SK-N-SH treated with all-trans-retinoic acid at 6 μM for 48 hours (cell line): ENCODE results near the gene HADH.

ENCODE experiments used
- ATAC-seq: fragments of 200-7000 bp; cut with Tn5 transposase; 3 replicates; pipeline ENCODE4 v1.9.1; 2020; ENCODE audit warnings: mild to moderate bottlenecking, moderate library complexity
- ARNTL ChIP-seq: fragments of 450-650 bp; formaldehyde crosslinking; IDR thresholded peaks from 2 replicates; pipeline ENCODE4 v1.5.0; 2020; ENCODE audit warnings: low read depth, mild to moderate bottlenecking, moderate library complexity, borderline replicate concordance
- CSDC2 ChIP-seq: fragments of 250-450 bp; sonication (Bioruptor Pico); IDR thresholded peaks from 2 replicates; pipeline ENCODE4 v1.5.0; 2020; ENCODE audit warnings: mild to moderate bottlenecking, moderate library complexity
- ESRRG ChIP-seq: fragments of 250-450 bp; sonication (Bioruptor Pico); IDR thresholded peaks from 2 replicates; pipeline ENCODE4 v1.6.1; 2021; ENCODE audit warnings: mild to moderate bottlenecking
- GLIS3 ChIP-seq: fragments of 250-450 bp; sonication (Bioruptor Pico); IDR thresholded peaks from 2 replicates; pipeline ENCODE4 v1.5.0; 2020; ENCODE audit warnings: mild to moderate bottlenecking, moderate library complexity
- ISL1 ChIP-seq: fragments of 250-450 bp; sonication (Bioruptor Pico); IDR thresholded peaks from 2 replicates; pipeline ENCODE4 v2.1.2; 2022; ENCODE audit warnings: mild to moderate bottlenecking, moderate library complexity
- OSR1 ChIP-seq: fragments of 250-450 bp; sonication (Bioruptor Pico); IDR thresholded peaks from 2 replicates; pipeline ENCODE4 v1.8.0; 2022; ENCODE audit warnings: moderate library complexity, mild to moderate bottlenecking, inconsistent platforms
- RARB ChIP-seq: fragments of 250-450 bp; sonication (Bioruptor Pico); IDR thresholded peaks from 2 replicates; pipeline ENCODE4 v1.8.0; 2021; ENCODE audit warnings: mild to moderate bottlenecking, moderate library complexity
- SNAI2 ChIP-seq: fragments of 250-450 bp; sonication (Bioruptor Pico); IDR thresholded peaks from 2 replicates; pipeline ENCODE4 v1.5.0; 2020; ENCODE audit warnings: mild to moderate bottlenecking, moderate library complexity
- TCF4 ChIP-seq: fragments of 250-450 bp; sonication (Bioruptor Pico); IDR thresholded peaks from 2 replicates; pipeline ENCODE4 v1.8.0; 2021; ENCODE audit warnings: mild to moderate bottlenecking, moderate library complexity, borderline replicate concordance
- TOX ChIP-seq: fragments of 250-450 bp; sonication (Bioruptor Pico); IDR thresholded peaks from 2 replicates; pipeline ENCODE4 v1.8.0; 2021; ENCODE audit warnings: mild to moderate bottlenecking, moderate library complexity, borderline replicate concordance
- ZC3H10 ChIP-seq: fragments of 250-450 bp; sonication (Bioruptor Pico); IDR thresholded peaks from 2 replicates; pipeline ENCODE4 v1.5.1; 2021; ENCODE audit warnings: mild to moderate bottlenecking, moderate library complexity
- ZFP3 ChIP-seq: fragments of 250-450 bp; sonication (Bioruptor Pico); IDR thresholded peaks from 2 replicates; pipeline ENCODE4 v1.5.0; 2020; ENCODE audit warnings: mild to moderate bottlenecking, moderate library complexity
- ZFP30 ChIP-seq: fragments of 450-650 bp; formaldehyde crosslinking; IDR thresholded peaks from 2 replicates; pipeline ENCODE4 v1.5.0; 2022; ENCODE audit warnings: mild to moderate bottlenecking, moderate library complexity
- ZNF565 ChIP-seq: fragments of 450-650 bp; formaldehyde crosslinking; conservative IDR thresholded peaks from 2 replicates; pipeline ENCODE4 v1.5.0; 2020; ENCODE audit warnings: low read depth, mild to moderate bottlenecking, moderate library complexity
- ZNF70 ChIP-seq: fragments of 450-650 bp; formaldehyde crosslinking; IDR thresholded peaks from 2 replicates; pipeline ENCODE4 v1.5.0; 2020; ENCODE audit warnings: mild to moderate bottlenecking, moderate library complexity
- TF ChIP-seq, protein P1 (sequence below): fragments of 250-450 bp; sonication (Bioruptor Pico); IDR thresholded peaks from 2 replicates; pipeline ENCODE4 v1.5.1; 2021; ENCODE audit warnings: mild to moderate bottlenecking, moderate library complexity
- TF ChIP-seq, protein P2 (sequence below): fragments of 250-450 bp; sonication (Bioruptor Pico); IDR thresholded peaks from 2 replicates; pipeline ENCODE4 v1.5.1; 2020; ENCODE audit warnings: low read depth, mild to moderate bottlenecking, moderate library complexity
- TF ChIP-seq, protein P3 (sequence below): fragments of 250-450 bp; sonication (Bioruptor Pico); IDR thresholded peaks from 2 replicates; pipeline ENCODE4 v1.8.0; 2021; ENCODE audit warnings: low read depth, mild to moderate bottlenecking, moderate library complexity, borderline replicate concordance
- TF ChIP-seq, protein P4 (sequence below): fragments of 250-450 bp; sonication (Bioruptor Pico); IDR thresholded peaks from 2 replicates; pipeline ENCODE4 v1.8.0; 2020; ENCODE audit warnings: mild to moderate bottlenecking, moderate library complexity, borderline replicate concordance
- TF ChIP-seq, protein P5 (sequence below): fragments of 250-450 bp; sonication (Bioruptor Pico); IDR thresholded peaks from 2 replicates; pipeline ENCODE4 v1.5.0; 2020; ENCODE audit warnings: mild to moderate bottlenecking, moderate library complexity

HADH gene

DNA sequence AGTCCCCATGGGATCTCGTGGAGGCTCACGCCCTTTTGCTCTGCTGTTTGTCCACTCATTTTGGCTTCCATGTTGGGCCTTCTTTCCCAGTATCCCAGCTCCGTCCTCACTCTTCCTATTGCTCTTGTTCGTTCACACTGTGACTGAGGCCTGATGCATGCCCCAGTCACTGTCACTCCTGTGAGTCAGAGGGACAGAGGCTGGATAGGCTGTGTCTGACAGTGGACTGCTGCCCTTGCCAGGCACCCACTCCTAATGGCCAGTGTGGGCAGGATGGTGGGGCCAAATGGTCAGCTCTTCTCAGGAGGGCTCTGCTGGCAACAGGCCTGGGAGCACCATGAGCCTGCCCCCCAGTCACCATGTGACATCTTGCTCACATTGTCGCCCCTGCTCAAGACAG is 40.0 kb downstream of the HADH start:
- no peak for ATAC-seq
- TF ChIP-seq, protein P1, sequence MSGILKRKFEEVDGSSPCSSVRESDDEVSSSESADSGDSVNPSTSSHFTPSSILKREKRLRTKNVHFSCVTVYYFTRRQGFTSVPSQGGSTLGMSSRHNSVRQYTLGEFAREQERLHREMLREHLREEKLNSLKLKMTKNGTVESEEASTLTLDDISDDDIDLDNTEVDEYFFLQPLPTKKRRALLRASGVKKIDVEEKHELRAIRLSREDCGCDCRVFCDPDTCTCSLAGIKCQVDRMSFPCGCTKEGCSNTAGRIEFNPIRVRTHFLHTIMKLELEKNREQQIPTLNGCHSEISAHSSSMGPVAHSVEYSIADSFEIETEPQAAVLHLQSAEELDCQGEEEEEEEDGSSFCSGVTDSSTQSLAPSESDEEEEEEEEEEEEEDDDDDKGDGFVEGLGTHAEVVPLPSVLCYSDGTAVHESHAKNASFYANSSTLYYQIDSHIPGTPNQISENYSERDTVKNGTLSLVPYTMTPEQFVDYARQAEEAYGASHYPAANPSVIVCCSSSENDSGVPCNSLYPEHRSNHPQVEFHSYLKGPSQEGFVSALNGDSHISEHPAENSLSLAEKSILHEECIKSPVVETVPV (CRISPR knock-in tag): no peak
- TF ChIP-seq SNAI2 (CRISPR knock-in tag) (no peak), ISL1 (CRISPR knock-in tag) (no peak), ZNF70 (CRISPR knock-in tag) (no peak), ARNTL (CRISPR knock-in tag) (no peak), ESRRG (CRISPR knock-in tag) (no peak), ZFP3 (CRISPR knock-in tag) (no peak), TOX (CRISPR knock-in tag) (no peak), OSR1 (no peak), ZFP30 (CRISPR knock-in tag) (no peak), RARB (CRISPR knock-in tag) (no peak), ZC3H10 (CRISPR knock-in tag) (no peak), ZNF565 (CRISPR knock-in tag) (no peak), CSDC2 (CRISPR knock-in tag) (no peak), TCF4 (CRISPR knock-in tag) (no peak), GLIS3 (CRISPR knock-in tag) (no peak)
- TF ChIP-seq, protein P2, sequence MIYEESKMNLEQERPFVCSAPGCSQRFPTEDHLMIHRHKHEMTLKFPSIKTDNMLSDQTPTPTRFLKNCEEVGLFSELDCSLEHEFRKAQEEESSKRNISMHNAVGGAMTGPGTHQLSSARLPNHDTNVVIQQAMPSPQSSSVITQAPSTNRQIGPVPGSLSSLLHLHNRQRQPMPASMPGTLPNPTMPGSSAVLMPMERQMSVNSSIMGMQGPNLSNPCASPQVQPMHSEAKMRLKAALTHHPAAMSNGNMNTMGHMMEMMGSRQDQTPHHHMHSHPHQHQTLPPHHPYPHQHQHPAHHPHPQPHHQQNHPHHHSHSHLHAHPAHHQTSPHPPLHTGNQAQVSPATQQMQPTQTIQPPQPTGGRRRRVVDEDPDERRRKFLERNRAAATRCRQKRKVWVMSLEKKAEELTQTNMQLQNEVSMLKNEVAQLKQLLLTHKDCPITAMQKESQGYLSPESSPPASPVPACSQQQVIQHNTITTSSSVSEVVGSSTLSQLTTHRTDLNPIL (CRISPR knock-in tag): no peak
- TF ChIP-seq, all 23 proteins: peak for 0

DNA sequence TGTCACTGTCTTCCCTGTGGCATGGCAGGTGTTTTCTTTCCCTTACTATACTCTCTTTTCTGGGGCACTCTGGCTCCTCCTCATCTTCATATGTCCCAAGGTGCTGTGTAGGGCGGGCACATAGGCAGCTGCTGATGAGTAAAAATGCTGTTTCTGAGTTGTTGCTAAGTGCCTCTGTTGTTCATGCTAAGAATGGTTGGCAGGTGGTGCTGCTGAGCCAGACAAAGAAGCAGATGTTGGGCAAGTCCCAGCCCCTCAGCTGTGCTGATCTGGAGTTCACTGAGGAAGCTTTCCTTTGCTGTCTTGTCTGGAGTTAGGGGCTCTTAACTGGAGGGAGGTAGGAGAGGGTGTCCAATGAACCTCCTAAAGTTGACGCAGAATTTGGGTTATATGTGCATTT is 40.6 kb downstream of the HADH start:
- TF ChIP-seq, protein P3, sequence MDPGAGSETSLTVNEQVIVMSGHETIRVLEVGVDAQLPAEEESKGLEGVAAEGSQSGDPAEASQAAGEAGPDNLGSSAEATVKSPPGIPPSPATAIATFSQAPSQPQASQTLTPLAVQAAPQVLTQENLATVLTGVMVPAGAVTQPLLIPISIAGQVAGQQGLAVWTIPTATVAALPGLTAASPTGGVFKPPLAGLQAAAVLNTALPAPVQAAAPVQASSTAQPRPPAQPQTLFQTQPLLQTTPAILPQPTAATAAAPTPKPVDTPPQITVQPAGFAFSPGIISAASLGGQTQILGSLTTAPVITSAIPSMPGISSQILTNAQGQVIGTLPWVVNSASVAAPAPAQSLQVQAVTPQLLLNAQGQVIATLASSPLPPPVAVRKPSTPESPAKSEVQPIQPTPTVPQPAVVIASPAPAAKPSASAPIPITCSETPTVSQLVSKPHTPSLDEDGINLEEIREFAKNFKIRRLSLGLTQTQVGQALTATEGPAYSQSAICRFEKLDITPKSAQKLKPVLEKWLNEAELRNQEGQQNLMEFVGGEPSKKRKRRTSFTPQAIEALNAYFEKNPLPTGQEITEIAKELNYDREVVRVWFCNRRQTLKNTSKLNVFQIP (CRISPR knock-in tag): no peak
- TF ChIP-seq TOX (CRISPR knock-in tag) (no peak), ZC3H10 (CRISPR knock-in tag) (no peak), ZFP3 (CRISPR knock-in tag) (no peak), TCF4 (CRISPR knock-in tag) (no peak), CSDC2 (CRISPR knock-in tag) (no peak), RARB (CRISPR knock-in tag) (no peak), OSR1 (no peak), ZNF565 (CRISPR knock-in tag) (no peak)
- TF ChIP-seq, protein P2 (CRISPR knock-in tag): no peak
- TF ChIP-seq, protein P4, sequence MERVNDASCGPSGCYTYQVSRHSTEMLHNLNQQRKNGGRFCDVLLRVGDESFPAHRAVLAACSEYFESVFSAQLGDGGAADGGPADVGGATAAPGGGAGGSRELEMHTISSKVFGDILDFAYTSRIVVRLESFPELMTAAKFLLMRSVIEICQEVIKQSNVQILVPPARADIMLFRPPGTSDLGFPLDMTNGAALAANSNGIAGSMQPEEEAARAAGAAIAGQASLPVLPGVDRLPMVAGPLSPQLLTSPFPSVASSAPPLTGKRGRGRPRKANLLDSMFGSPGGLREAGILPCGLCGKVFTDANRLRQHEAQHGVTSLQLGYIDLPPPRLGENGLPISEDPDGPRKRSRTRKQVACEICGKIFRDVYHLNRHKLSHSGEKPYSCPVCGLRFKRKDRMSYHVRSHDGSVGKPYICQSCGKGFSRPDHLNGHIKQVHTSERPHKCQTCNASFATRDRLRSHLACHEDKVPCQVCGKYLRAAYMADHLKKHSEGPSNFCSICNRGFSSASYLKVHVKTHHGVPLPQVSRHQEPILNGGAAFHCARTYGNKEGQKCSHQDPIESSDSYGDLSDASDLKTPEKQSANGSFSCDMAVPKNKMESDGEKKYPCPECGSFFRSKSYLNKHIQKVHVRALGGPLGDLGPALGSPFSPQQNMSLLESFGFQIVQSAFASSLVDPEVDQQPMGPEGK (CRISPR knock-in tag): no peak
- TF ChIP-seq, protein P1 (CRISPR knock-in tag): no peak
- TF ChIP-seq, protein P5, sequence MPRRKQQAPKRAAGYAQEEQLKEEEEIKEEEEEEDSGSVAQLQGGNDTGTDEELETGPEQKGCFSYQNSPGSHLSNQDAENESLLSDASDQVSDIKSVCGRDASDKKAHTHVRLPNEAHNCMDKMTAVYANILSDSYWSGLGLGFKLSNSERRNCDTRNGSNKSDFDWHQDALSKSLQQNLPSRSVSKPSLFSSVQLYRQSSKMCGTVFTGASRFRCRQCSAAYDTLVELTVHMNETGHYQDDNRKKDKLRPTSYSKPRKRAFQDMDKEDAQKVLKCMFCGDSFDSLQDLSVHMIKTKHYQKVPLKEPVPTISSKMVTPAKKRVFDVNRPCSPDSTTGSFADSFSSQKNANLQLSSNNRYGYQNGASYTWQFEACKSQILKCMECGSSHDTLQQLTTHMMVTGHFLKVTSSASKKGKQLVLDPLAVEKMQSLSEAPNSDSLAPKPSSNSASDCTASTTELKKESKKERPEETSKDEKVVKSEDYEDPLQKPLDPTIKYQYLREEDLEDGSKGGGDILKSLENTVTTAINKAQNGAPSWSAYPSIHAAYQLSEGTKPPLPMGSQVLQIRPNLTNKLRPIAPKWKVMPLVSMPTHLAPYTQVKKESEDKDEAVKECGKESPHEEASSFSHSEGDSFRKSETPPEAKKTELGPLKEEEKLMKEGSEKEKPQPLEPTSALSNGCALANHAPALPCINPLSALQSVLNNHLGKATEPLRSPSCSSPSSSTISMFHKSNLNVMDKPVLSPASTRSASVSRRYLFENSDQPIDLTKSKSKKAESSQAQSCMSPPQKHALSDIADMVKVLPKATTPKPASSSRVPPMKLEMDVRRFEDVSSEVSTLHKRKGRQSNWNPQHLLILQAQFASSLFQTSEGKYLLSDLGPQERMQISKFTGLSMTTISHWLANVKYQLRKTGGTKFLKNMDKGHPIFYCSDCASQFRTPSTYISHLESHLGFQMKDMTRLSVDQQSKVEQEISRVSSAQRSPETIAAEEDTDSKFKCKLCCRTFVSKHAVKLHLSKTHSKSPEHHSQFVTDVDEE (CRISPR knock-in tag): no peak
- ATAC-seq: peak; percentile 88
